HEK293 (cell line): Measurements from ENCODE around the gene GJC1.

ENCODE experiments used
- ZEB2 ChIP-seq: fragments of 450-650 bp; formaldehyde crosslinking; IDR thresholded peaks from 2 replicates; pipeline ENCODE4 v1.5.1; 2016; ENCODE audit warnings: missing biosample characterization, missing genetic modification characterization
- ZSCAN16 ChIP-seq: fragments of 450-650 bp; formaldehyde crosslinking; IDR thresholded peaks from 2 replicates; pipeline ENCODE4 v1.5.1; 2016; ENCODE audit warnings: missing biosample characterization, missing genetic modification characterization
- TF ChIP-seq, protein P1 (sequence below): fragments of 450-650 bp; formaldehyde crosslinking; IDR thresholded peaks from 2 replicates; pipeline ENCODE4 v1.5.1; 2016; ENCODE audit warnings: missing biosample characterization, missing genetic modification characterization
- TF ChIP-seq, protein P2 (sequence below): fragments of 450-650 bp; formaldehyde crosslinking; IDR thresholded peaks from 2 replicates; pipeline ENCODE4 v1.5.1; 2016; ENCODE audit warnings: missing biosample characterization, missing genetic modification characterization

DNA sequence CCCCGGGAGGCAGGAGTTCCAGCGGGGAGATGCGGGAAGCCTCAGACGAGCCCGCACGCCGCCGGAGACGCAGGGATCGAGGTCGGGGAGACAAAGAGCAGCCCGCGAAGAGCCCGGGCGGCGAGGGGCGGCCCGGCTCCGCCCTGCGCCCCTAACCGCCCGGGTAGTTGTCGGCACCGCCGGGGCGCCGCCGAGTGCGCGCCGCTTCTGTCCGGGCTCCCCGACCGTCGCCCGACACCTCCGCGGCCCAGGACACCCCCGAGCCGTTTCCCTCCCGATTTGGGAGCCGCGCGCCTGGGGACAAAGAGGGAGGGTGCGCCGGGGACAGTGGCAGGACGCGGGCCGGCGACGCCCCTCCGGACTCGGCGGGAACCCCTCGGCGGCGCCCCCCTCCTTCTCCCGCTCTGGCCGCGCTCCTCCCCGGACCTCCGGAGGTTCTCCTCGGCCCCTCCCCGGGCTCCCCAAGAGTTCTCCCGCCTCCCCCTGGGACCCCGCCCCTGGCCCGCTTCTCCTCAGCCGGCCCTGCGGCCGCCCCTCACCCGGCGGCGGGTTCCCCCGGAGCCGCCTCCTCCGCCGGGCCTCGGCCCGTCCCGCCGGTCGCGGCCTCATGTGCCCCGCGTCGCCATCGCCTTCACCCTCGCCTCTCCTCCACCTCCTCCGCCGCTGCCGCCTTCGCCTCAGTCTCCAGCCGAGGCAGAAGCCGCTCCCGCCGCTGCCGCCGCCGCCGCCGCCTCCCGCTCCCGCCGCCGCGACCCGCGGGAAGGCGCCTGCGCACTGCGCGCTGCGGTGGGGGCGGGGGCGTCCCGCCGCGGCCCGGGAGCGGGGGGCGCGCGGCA lies at the start of gene GJC1:
- no peak for TF ChIP-seq ZEB2
- TF ChIP-seq, protein P1, sequence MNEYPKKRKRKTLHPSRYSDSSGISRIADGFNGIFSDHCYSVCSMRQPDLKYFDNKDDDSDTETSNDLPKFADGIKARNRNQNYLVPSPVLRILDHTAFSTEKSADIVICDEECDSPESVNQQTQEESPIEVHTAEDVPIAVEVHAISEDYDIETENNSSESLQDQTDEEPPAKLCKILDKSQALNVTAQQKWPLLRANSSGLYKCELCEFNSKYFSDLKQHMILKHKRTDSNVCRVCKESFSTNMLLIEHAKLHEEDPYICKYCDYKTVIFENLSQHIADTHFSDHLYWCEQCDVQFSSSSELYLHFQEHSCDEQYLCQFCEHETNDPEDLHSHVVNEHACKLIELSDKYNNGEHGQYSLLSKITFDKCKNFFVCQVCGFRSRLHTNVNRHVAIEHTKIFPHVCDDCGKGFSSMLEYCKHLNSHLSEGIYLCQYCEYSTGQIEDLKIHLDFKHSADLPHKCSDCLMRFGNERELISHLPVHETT, result no peak
- TF ChIP-seq, protein P2, sequence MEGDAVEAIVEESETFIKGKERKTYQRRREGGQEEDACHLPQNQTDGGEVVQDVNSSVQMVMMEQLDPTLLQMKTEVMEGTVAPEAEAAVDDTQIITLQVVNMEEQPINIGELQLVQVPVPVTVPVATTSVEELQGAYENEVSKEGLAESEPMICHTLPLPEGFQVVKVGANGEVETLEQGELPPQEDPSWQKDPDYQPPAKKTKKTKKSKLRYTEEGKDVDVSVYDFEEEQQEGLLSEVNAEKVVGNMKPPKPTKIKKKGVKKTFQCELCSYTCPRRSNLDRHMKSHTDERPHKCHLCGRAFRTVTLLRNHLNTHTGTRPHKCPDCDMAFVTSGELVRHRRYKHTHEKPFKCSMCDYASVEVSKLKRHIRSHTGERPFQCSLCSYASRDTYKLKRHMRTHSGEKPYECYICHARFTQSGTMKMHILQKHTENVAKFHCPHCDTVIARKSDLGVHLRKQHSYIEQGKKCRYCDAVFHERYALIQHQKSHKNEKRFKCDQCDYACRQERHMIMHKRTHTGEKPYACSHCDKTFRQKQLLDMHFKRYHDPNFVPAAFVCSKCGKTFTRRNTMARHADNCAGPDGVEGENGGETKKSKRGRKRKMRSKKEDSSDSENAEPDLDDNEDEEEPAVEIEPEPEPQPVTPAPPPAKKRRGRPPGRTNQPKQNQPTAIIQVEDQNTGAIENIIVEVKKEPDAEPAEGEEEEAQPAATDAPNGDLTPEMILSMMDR, result no peak
- no peak for TF ChIP-seq ZSCAN16
